Fibroblast of skin of left quadriceps (primary cell): ENCODE results near the gene C1orf167.

Experiments used
- DNase-seq, 2 experiments: peaks; one replicate each; pipeline ENCODE4 v3.0.0-alpha.2; 2013; ENCODE audit warnings: low read depth in 2 of 2

Gene C1orf167

GRCh38 chr1:11835441-11836225 lies 73.6 kb downstream of the C1orf167 start:
- DNase-seq: no peak

DNA sequence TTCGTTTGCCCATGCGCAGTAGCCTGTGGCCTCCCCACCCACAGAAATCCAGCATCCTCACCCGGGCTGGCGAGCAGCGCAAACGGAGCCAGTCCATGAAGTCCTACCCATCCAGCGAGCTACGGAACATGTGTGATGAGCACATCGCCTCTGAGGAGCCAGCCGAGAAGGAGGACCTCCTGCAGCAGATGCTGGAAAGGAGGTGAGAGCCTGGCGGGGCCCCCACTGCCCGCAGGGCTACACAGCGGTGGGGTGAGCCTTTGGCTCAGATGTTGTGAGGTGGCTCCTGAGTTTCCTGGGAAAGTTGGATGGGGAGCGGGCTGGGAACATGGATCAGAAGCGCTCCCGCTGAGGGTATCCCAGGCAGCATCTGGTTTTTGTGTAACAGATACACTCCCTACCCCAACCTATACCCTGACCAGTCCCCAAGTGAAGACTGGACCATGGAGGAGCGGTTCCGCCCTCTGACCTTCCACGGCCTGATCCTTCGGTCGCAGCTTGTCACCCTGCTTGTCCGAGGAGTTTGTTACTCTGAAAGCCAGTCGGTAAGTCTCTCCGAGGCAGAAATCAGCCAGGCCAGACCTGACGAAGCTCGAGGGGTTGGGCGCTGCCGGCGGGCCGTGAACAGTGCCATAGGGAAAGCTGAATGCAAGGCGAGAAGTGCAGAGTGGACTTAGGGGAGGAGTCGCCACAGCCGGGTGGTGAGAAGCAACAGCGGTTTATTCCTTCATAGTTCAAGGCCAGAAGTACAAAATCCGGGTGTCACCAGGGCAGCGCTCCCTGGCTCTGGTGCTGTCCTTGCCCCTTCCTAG lies 75.2 kb downstream of the C1orf167 start:
- no peak for DNase-seq

DNA sequence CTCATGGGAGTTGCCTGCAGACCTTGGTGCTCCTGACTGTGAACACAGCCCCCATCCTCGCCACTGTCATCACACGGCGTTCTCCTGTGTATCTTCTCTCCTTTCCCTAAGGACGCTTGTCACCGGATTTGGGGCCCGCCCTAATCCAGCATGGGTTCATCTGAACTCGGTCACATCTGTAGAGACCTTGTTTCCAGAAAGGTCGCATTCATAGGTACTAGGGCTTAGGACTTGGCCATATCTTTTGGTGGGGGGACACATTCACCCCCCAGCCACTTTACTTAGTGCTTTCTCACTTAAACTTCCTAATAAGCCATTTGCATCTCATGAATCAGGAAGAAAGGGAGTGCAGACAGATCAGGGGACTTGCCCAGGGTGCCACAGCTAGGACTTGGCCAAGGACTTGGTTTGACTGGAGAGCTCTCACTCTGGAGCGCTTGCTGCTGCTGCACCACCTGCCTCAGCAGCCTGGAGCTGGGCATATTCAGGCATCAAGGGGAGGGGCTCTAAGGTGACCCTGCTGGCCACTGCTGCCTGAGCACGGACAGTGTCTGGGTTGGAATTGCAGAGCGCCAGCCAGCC lies 75.9 kb downstream of the C1orf167 start:
- no peak for DNase-seq

- peak in 1 of 2 experiments; percentile 15 for DNase-seq
Measured at GRCh38 chr1:11838349-11839272, 76.6 kb downstream of the C1orf167 start.
